GM18505 (cell line): ENCODE measurements around the gene PARL.

Experiments used
- ATAC-seq: cut with Tn5 transposase; IDR thresholded peaks from one replicate; pipeline ENCODE4 v1.9.1; 2021; ENCODE audit not compliant: unreplicated experiment
- POLR2A ChIP-seq: IDR thresholded peaks from 4 replicates; pipeline ENCODE4 v1.6.1; 2011; ENCODE audit warnings: borderline replicate concordance; ENCODE audit not compliant: insufficient read depth, insufficient read length; ENCODE audit errors: extremely low read depth

PARL gene

GRCh38 chr3:183811638-183812037 lies 73.0 kb downstream of the PARL start:
- no peak for ATAC-seq
- no peak for TF ChIP-seq POLR2A

- no peak for ATAC-seq
- no peak for TF ChIP-seq POLR2A
Measured at GRCh38 chr3:183810643-183811594, 73.8 kb downstream of the PARL start.

GRCh38 chr3:183809270-183809669 lies 75.4 kb downstream of the PARL start:
- ATAC-seq = no peak
- TF ChIP-seq POLR2A = no peak

GRCh38 chr3:183808355-183808754 lies 76.3 kb downstream of the PARL start:
- no peak for ATAC-seq
- TF ChIP-seq POLR2A = no peak

GRCh38 chr3:183807881-183808280 lies 76.8 kb downstream of the PARL start:
- TF ChIP-seq POLR2A = no peak
- no peak for ATAC-seq

GRCh38 chr3:183807209-183807728 lies 77.4 kb downstream of the PARL start:
- no peak for TF ChIP-seq POLR2A
- ATAC-seq = no peak

GRCh38 chr3:183802989-183803388 lies 81.7 kb downstream of the PARL start:
- no peak for ATAC-seq
- TF ChIP-seq POLR2A = no peak

GRCh38 chr3:183801601-183802000 lies 83.1 kb downstream of the PARL start:
- no peak for ATAC-seq
- TF ChIP-seq POLR2A = no peak

- no peak for ATAC-seq
Measured at GRCh38 chr3:183800243-183800863, 84.3 kb downstream of the PARL start.

GRCh38 chr3:183799461-183799860 lies 85.2 kb downstream of the PARL start:
- no peak for TF ChIP-seq POLR2A
- ATAC-seq = no peak

More at GRCh38 chr3:183800243-183800863, 84.3 kb downstream of the PARL start:
- TF ChIP-seq POLR2A = no peak

GRCh38 chr3:183797996-183798395 lies 86.7 kb downstream of the PARL start:
- ATAC-seq = no peak
- TF ChIP-seq POLR2A = no peak

- TF ChIP-seq POLR2A = no peak
- no peak for ATAC-seq
Measured at GRCh38 chr3:183796372-183796771, 88.3 kb downstream of the PARL start.

GRCh38 chr3:183794452-183794851 lies 90.2 kb downstream of the PARL start:
- TF ChIP-seq POLR2A = no peak
- no peak for ATAC-seq

- no peak for TF ChIP-seq POLR2A
- ATAC-seq = no peak
Measured at GRCh38 chr3:183792976-183793375, 91.7 kb downstream of the PARL start.
